ENCODE data around the gene ATP6V0A1. TPM values are rescaled to one million over a fixed set of nuclear protein-coding genes. Genes with fewer than 3 reads are reported as not detected.
A peak's percentile ranks its signal among the peaks of the same experiment; 100 is the strongest.
"Not testable (repeated sequence)": the region's sequence is repeated elsewhere in the genome, so short reads cannot be mapped to it uniquely, and the experiment has no call there.

The ATP6V0A1 gene
- total RNA-seq, 1 donor from 2014 or later, result 109 TPM

GRCh38 chr17:42476411-42476810 is 17.7 kb downstream of the ATP6V0A1 start:
- no peak for TF ChIP-seq CTCF (IDR thresholded peaks at IDR 0.05)
- H3K4me1 ChIP-seq, result peaks cover 13% of the 10 kb centered on the region
- peak; percentile 43 for ATAC-seq
- no peaks in the 10 kb centered on the region for H3K9me3 ChIP-seq
- no peak overlapping the region for H3K4me3 ChIP-seq
- H3K27ac ChIP-seq, result peak overlapping the region; percentile 65
- H3K27me3 ChIP-seq, result no peaks in the 10 kb centered on the region
- H3K36me3 ChIP-seq, result peaks cover 84% of the 10 kb centered on the region
- intact Hi-C loops (cut with DNase I), result no loop called here
- no peak for DNase-seq

- TF ChIP-seq CTCF (IDR thresholded peaks at IDR 0.05), result no peak
- ATAC-seq (no peak), DNase-seq (no peak)
- Histone ChIP-seq H3K36me3 (peaks cover 84% of the 10 kb centered on the region), H3K9me3 (no peaks in the 10 kb centered on the region), H3K4me3 (no peak overlapping the region), H3K27ac (peak overlapping the region; percentile 65), H3K27me3 (no peaks in the 10 kb centered on the region), H3K4me1 (peaks cover 13% of the 10 kb centered on the region)
- intact Hi-C loops (cut with DNase I), result no loop called here
These were observed 18.5 kb downstream of the ATP6V0A1 start for GRCh38 chr17:42477173-42477572.

GRCh38 chr17:42477824-42478223 is 19.1 kb downstream of the ATP6V0A1 start:
- H3K4me3 ChIP-seq; H3K27ac ChIP-seq; DNase-seq; ATAC-seq; intact Hi-C loops (cut with DNase I); H3K9me3 ChIP-seq; H3K27me3 ChIP-seq: not testable (repeated sequence)
- H3K4me1 ChIP-seq, result peaks cover 13% of the 10 kb centered on the region
- H3K36me3 ChIP-seq, result peaks cover 84% of the 10 kb centered on the region

GRCh38 chr17:42484304-42484703 is 25.6 kb downstream of the ATP6V0A1 start:
- Histone ChIP-seq H3K4me1 (no peaks in the 10 kb centered on the region), H3K9me3 (no peaks in the 10 kb centered on the region), H3K27ac (no peak overlapping the region), H3K36me3 (peaks cover 98% of the 10 kb centered on the region), H3K4me3 (no peak overlapping the region), H3K27me3 (no peaks in the 10 kb centered on the region)
- ATAC-seq (peak; percentile 41), DNase-seq (no peak)
- intact Hi-C loops (cut with DNase I), result no loop called here
- no peak for TF ChIP-seq CTCF (IDR thresholded peaks at IDR 0.05)

GRCh38 chr17:42485680-42486079 is 27.0 kb downstream of the ATP6V0A1 start:
- peaks cover 98% of the 10 kb centered on the region for H3K36me3 ChIP-seq

GRCh38 chr17:42488032-42488431 is 29.4 kb downstream of the ATP6V0A1 start:
- no peak for DNase-seq
- no peaks in the 10 kb centered on the region for H3K4me1 ChIP-seq
- no peak overlapping the region for H3K27ac ChIP-seq
- ATAC-seq, result no peak
- peaks cover 98% of the 10 kb centered on the region for H3K36me3 ChIP-seq
- no peaks in the 10 kb centered on the region for H3K9me3 ChIP-seq
- no peak for TF ChIP-seq CTCF (IDR thresholded peaks at IDR 0.05)
- H3K27me3 ChIP-seq, result no peaks in the 10 kb centered on the region
- H3K4me3 ChIP-seq, result no peak overlapping the region
- intact Hi-C loops (cut with DNase I), result no loop called here

More at GRCh38 chr17:42485680-42486079, 27.0 kb downstream of the ATP6V0A1 start:
- Histone ChIP-seq H3K9me3 (no peaks in the 10 kb centered on the region), H3K27ac (no peak overlapping the region), H3K4me1 (no peaks in the 10 kb centered on the region), H3K4me3 (no peak overlapping the region), H3K27me3 (no peaks in the 10 kb centered on the region)
- intact Hi-C loops (cut with DNase I), result no loop called here
- TF ChIP-seq CTCF (IDR thresholded peaks at IDR 0.05), result no peak
- no peak for ATAC-seq
- DNase-seq, result no peak

Data from upper lobe of right lung (tissue), 1 donor.